GM18951 (cell line): ENCODE data around the gene NKPD1.

Source experiments
- POLR2A ChIP-seq: IDR thresholded peaks from 4 replicates; pipeline ENCODE4 v1.6.1; 2011; ENCODE audit warnings: mild to moderate bottlenecking; ENCODE audit not compliant: insufficient read length, insufficient read depth; ENCODE audit errors: extremely low read depth
- in situ Hi-C: fragments of 300-500 bp; cut with MboI; formaldehyde crosslinking; loops from one replicate; pipeline ENCODE4 v1.12.0; 2022; ENCODE audit warnings: low sequenced_read_pairs, mixed read lengths, inconsistent platforms; ENCODE audit not compliant: unreplicated experiment

Gene NKPD1

DNA sequence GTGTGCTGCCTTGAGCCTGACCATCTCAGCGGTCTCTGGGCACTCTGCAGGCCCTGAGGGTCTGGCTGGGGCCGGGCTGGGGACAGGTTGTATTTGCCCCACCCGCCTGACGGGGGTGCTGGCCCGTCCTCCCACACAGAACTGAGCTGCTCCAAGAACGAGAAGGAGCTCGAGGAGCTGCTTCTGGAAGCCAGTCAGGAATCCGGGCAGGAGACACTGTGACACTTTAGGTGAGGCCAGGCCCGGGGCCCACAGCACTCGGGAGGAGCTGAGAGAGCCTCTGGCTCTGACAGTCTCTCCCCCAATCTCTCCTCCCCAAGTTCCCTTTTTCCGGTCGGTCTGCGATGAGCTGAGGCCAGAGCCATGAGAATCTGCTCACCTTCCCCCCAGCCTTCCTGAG, 14.5 kb downstream of the NKPD1 start:
- no peak for TF ChIP-seq POLR2A
- in situ Hi-C loops: no loop called here

DNA sequence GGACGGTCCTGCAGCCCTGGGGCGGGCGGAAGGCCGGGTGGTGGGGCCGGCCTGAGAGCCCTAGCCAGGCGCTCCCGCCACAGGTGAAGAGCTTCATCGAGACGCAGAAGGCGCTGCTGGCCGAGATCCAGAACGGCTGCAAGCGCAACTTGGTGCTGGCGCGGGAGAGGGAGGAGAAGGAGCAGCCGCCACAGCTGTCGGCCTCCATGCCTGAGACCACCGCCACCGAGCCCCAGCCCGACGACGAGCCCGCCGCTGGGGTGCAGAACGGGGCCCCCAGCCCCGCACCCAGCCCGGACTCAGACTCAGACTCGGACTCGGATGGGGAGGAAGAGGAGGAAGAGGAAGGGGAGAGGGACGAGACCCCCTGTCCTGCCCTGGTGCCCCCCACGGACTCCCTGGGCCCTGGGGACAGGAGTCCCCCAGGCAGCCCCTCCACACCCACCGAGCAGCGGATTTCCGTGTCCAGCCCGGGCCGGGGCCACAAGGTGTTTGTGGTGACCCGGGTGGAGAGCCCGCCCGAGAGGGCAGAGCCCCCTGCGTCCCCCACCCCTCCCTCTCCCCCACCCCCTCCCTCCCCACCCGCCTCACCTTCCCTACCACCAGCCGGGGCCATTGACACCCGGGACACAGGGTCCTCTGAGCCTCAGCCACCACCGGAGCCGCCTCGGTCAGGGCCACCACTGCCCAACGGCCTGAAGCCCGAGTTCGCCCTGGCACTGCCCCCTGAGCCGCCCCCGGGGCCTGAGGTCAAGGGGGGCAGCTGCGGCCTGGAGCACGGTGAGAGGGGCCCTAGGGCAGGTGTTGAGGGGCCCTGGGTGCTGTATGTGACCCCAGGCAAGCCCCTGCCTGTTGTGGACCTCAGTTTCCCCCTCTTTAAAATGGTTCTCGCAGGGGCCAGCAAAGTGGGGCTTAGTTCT, 15.3 kb downstream of the NKPD1 start:
- in situ Hi-C loops: no loop called here
- TF ChIP-seq POLR2A: no peak

DNA sequence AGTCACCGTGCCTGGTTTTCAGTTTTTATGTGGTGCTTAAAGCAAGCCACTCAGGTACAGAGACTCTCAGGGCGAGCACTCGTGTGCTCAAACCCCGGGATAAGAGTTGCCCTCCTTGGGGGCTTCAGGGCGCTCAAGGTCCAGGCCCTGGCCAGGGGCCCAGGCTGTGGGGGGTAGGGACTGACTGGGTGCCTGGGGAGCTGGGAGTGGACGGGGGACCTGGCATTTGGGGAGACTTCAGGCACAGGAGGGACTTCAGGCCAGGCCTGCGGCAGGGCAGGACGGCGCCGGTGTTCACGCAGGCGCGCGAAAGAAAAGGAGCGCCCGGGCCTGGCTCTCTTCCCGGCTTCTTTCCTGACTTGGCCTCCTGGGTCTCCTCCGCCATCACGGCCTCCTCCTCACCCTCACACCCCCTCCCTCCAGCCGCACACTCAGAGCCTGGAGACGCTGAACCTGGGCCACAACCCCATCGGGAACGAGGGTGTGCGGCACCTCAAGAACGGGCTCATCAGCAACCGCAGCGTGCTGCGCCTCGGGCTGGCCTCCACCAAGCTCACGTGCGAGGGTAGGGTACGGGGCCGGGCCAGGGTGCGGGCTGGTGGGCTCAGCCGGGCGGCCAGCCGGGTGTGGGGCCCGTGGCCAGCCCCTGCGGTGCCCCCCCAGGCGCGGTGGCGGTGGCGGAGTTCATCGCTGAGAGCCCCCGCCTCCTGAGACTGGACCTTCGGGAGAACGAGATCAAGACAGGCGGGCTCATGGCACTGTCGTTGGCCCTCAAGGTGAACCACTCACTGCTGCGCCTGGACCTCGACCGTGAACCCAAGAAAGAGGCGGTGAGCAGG, 16.1 kb downstream of the NKPD1 start:
- no peak for TF ChIP-seq POLR2A

DNA sequence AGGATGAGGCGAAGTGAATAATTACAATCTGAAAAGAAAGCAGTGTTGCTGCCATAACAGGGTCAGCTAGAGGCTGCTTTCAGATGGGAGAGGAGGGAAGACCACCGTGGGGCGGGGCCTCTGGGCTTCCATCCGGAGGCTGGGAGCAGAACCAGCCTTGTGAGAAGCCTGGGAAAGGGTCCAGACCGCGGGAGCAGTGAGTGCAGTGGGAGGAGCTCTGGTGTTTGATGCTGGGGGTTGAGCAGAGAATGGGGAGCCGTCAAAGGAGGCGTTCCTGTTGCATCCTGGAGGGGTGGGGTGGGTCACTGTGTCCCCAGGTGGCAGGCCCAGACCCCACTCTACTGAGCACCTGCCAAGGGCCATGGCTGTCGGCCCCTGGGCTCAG, 18.1 kb downstream of the NKPD1 start:
- in situ Hi-C loops: no loop called here
- TF ChIP-seq POLR2A: no peak

More for the DNA sequence above, 16.1 kb downstream of the NKPD1 start:
- in situ Hi-C loops: no loop called here

DNA sequence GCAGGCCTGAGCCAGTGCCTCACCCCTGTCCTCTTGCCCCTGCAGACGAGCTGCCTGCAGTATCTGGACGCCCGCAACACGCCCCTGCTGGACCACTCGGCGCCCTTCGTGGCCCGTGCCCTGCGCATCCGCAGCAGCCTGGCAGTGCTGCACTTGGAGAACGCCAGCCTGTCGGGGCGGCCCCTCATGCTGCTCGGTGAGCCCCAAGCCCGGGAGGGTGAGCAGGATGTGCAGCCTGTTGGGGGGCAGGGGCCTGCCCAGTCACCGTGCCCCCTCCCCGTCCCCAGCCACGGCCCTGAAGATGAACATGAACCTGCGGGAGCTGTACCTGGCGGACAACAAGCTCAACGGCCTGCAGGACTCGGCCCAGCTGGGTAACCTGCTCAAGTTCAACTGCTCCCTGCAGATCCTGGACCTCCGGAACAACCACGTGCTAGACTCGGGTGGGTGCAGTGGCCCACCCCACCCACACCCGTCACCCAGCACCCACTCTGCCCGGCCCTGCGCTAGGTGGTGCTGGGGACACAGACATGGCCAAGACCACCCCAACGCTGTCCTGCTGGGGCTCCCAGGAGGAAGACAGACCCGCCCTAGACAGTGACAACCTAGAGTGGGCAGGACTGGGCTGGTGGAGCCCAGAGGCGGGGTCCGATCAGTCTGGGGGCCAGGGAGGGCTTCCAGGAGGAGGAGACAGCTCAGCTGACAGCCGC, 18.6 kb downstream of the NKPD1 start:
- in situ Hi-C loops: no loop called here
- TF ChIP-seq POLR2A: no peak

DNA sequence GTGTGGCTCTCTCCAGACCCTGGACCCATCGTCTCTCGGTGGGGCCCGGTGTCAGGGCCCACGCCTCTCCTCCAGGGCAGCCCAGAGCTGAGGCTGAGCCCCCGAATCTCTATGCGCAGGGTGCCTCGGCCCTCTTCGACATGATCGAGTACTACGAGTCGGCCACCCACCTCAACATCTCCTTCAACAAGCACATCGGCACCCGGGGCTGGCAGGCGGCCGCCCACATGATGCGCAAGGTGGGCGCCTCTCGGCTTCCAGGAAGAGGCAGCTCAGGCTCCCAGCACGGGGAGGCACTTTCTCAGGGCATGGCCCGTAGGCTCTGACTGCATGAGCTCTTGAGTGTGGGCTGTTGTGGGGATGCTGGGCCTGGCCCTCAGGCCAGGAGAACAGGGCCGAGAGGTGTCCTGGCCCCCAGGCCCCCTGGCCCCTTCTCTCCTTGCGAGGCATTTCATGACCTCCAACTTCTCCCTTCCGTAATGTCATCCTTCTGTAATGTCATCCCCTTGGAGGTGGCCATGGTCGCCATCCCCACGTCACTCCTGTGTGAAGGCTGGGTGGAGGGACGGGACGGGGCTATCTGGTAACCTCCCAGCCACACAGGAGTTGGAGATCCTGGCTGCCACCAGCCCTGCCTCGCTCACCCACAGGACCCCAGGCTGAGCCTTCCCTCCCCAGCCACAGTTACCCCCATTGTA, 19.4 kb downstream of the NKPD1 start:
- in situ Hi-C loops: no loop called here
- no peak for TF ChIP-seq POLR2A

DNA sequence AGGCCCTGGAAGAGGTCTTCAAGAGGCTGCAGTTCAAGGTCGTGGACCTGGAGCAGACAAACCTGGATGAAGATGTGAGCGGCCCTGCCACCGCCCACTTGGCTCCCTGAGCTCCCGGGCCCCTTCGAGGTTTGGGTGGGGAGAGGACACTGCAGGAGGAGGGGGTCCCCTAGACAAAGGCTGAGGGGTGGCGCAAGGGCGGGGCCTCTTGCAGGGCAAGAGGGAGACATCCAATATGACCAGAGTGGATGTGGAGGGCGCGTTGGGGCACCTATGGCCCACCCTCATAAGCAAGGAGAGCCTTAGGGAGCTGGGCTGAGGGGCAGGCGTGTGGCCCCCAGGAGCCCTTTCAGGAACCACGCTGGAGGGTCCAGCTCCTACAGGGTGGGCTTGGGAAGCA, 20.2 kb downstream of the NKPD1 start:
- in situ Hi-C loops: no loop called here
- TF ChIP-seq POLR2A: no peak

DNA sequence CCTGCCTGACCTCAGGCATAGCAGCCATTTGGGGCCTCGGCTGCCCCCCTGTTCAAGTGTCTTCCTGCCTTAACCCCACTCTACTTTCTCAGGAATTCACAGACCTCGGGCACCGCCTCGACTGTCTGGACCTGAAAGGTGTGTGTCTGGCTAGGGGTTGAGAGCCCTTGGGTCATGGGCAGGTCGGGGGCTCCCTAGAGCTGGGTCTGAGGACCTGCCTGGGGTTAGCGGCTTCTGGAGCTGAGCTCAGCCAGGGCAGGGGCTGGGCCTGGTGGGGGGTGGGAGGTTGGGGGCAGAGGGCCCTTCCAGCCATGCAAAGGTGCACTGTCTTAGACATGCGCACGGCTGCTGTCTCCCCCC, 20.7 kb downstream of the NKPD1 start:
- no peak for TF ChIP-seq POLR2A
- in situ Hi-C loops: no loop called here

DNA sequence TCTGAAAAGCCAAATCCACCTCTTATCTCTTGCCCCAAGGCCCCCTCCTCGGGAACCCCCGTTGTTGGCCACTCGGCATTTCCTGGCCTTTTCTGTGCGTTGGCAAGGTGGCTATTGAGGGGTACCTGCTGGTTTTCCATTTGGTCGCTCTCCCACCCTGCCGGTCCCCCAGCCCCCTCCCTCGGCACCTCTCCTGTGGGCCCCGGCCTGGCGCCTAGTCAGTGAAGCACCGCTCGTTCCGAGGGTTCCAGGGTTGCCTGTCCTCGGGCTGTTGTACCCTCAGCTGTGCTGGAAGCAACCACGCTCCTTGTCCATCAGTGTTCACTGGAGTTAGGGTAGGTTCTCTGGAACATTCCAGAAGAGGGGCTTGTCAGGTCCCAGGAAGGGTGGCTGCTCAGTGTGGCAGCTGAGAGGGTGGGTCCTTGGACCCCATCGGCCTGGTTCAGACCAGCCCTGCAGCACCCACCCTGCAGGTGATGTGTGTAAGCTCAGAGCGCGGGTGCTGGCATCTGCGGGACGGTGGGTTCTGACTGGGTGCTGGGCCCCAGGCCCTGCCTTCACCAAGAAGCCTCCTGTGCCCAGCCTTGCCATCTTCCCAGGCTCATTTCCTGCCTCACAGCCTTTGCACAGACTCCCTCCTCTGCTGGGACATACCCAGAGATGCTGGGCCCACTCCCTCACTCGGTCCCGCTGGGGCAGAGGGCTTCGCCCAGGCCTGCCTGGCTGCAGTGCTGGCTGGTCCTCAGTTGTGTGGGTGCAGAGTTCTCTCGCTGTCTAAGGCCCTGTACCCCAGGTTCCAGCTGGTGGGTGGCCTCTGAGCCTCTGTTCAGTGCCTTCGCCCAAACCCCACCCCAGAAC, 21.3 kb downstream of the NKPD1 start:
- in situ Hi-C loops: no loop called here
- TF ChIP-seq POLR2A: no peak

DNA sequence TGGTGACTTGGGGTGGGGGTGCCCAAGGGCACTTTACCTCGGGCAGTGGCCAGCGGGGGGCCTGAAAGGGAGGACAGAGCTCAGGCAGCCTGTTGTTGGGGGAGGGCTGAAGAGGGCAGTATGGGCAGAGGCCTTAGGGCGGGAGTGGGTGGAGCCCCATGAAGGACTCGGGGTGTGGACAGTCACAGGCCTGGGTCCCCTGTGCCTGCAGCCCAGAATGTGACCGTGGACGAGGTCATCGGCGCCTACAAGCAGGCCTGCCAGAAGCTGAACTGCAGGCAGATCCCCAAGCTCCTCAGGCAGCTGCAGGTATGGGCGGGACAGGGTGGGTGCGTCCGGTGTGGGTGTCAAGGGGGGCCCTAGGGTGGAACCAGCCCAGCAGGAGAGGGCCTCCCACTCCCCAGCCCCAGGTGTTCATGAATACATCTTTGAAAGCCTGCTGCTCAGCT, 22.5 kb downstream of the NKPD1 start:
- in situ Hi-C loops: no loop called here
- TF ChIP-seq POLR2A: no peak

DNA sequence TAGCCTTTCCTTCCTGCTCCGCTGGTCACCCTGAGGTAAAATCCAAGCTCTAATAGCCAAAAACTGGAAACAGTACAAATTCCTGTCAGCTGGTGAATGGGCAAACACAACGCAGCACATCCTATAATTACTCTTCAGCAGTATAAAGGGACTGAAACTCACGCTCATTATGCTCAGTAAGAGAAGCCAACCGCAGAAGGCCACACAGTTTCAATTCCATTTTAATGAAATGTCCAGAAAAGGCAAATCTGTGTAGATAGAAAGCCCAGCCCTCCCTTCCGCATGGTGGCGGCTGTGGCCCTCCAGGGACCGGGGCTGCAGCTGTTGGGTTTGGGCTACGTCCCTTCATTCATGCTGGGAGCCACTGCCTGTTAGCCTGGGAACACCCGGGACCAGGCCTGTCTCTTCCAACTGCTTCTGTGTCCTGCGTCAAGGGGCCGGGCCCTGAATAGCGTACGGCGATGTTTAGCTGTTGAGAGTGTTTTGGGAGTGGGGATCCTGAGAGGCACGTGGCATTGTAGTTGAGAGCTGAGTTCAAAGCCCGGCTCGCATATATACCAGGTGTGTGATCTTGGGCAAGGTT, 23.5 kb downstream of the NKPD1 start:
- TF ChIP-seq POLR2A: peak; percentile 54
- in situ Hi-C loops: no loop called here

DNA sequence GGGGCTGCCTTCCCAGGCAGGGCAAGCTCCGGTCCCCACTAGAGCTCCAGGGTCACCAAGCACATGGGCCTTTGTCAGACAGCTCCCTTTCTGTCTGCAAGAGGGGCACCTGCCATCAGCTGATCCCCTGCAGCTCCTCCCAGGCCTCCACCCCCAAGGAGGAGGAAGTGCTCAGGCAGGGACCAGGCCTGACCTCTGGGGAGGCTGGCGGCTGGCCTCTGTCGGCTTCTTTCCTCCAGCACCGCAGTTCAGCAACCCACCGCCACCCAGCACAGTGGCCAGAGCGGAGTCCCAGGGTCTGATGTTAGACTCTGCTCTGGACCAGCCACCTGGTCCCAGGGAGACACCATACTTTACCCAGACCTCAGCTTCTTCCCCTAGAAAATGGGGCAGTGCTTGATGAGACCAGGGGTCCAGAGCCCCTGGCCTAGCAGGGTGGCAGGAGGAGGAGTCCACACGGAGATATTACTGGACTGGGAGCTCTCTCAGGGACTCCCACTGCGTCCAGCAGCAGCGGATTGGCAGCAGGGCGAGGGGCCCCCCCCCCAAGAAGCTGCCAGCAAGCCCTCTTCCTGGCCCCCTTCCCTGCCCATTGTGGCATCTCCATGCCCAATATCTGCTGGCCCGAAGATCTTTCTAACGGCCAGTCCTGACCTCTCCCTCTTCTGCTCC, 24.1 kb downstream of the NKPD1 start:
- in situ Hi-C loops: no loop called here

More for the DNA sequence above, 24.1 kb downstream of the NKPD1 start:
- TF ChIP-seq POLR2A: peak; percentile 43
